Immature natural killer cell (primary cell): ENCODE results near the gene HES4. TPM values are rescaled to one million over a fixed set of nuclear protein-coding genes. Genes with fewer than 3 reads are reported as not detected.

Source experiments
- DNase-seq, 3 donors: peaks; one replicate each; pipeline ENCODE4 v3.0.0; 2022; ENCODE audit warnings: mixed read lengths in 1 of 3
- H3K27ac Mint-ChIP-seq, 6 donors: one replicate each; pipeline ENCODE4 v1.8.0; 2020; ENCODE audit warnings: mixed read lengths in 6 of 6, mild to moderate bottlenecking in 5 of 6, inconsistent platforms in 4 of 6, moderate library complexity in 3 of 6
- H3K27me3 Mint-ChIP-seq, 3 donors: one replicate each; pipeline ENCODE4 v1.8.0; 2020 to 2021; ENCODE audit warnings: low read depth in 3 of 3, mild to moderate bottlenecking in 3 of 3, mixed read lengths in 3 of 3, moderate library complexity in 3 of 3, inconsistent platforms in 1 of 3
- H3K36me3 Mint-ChIP-seq, 3 donors: one replicate each; pipeline ENCODE4 v1.8.0; 2020; ENCODE audit warnings: mixed read lengths in 3 of 3, inconsistent platforms in 2 of 3, mild to moderate bottlenecking in 2 of 3
- H3K4me1 Mint-ChIP-seq, 2 donors: one replicate each; pipeline ENCODE4 v1.8.0; 2020; ENCODE audit warnings: inconsistent platforms in 2 of 2, mild to moderate bottlenecking in 2 of 2, mixed read lengths in 2 of 2, moderate library complexity in 1 of 2
- H3K4me3 Mint-ChIP-seq, 5 donors: one replicate each; pipeline ENCODE4 v1.8.0; 2020; ENCODE audit warnings: mild to moderate bottlenecking in 5 of 5, mixed read lengths in 5 of 5, inconsistent platforms in 3 of 5, moderate library complexity in 3 of 5
- H3K9me3 Mint-ChIP-seq, 6 donors: one replicate each; pipeline ENCODE4 v1.8.0; 2020; ENCODE audit warnings: mild to moderate bottlenecking in 6 of 6, mixed read lengths in 6 of 6, inconsistent platforms in 4 of 6, moderate library complexity in 3 of 6
- polyA plus RNA-seq, 3 donors: library from polyadenylated mRNA; unstranded; fragments of 300-500 nt; fragmentation: Illumina TruSeq; gene quantifications; one replicate each; pipeline ENCODE4 v1.2.3, GENCODE V29; 2021

HES4 gene
- polyA plus RNA-seq, 3 donors from 2014 or later: 2.3 to 7.7 (median 2.4) TPM

DNA sequence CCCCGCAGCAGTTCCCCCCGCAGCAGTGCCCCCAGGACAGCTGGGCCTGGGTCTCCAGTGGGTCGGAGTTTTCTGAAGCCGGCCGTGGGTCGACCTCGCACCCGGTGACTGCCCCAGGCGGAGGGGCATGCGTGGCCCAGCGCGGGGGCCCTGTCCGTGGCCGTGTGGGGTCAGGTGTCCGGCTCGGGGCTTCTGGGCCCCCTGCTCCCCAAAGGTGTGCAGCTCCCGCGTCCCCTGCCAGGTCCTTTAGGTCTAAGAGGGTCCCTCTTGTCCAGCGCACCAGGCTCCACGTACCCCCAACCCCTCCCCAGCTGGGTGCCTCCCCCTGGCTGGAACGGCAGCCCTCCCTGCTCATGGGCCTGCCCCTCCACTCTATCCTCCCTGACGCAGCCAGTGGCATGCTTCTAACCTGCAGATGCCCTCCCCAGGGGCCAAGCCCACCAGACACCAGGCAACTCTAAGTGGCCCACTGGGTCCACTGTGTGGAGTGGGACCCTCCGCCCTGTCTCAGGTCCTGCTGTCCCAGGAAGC is 5.9 kb upstream of the HES4 start:
- H3K9me3 Mint-ChIP-seq: no peaks in the 10 kb centered on the region
- no peak for DNase-seq
- H3K27ac Mint-ChIP-seq: no peak overlapping the region
- H3K4me1 Mint-ChIP-seq: peaks cover 21 to 23% of the 10 kb centered on the region in 2 donors
- peak overlapping the region in 1 of 5 donors; percentile 18 for H3K4me3 Mint-ChIP-seq
- peaks cover 4 to 15% (median 13%) of the 10 kb centered on the region in 3 donors for H3K27me3 Mint-ChIP-seq
- peaks cover 0 to 4% (median 0%) of the 10 kb centered on the region in 3 donors for H3K36me3 Mint-ChIP-seq

- H3K27ac Mint-ChIP-seq: peak overlapping the region; percentile 6 to 67 (median 52)
- H3K9me3 Mint-ChIP-seq: peaks cover 0 to 2% (median 0%) of the 10 kb centered on the region in 6 donors
- DNase-seq: peak; percentile 35 to 41 (median 38)
- peaks cover 25% of the 10 kb centered on the region in 2 donors for H3K4me1 Mint-ChIP-seq
- H3K4me3 Mint-ChIP-seq: peak overlapping the region; percentile 27 to 75 (median 50)
- H3K27me3 Mint-ChIP-seq: peaks cover 8 to 19% (median 17%) of the 10 kb centered on the region in 3 donors
- peaks cover 0 to 4% (median 0%) of the 10 kb centered on the region in 3 donors for H3K36me3 Mint-ChIP-seq
Measured at GRCh38 chr1:1004780-1005697, 5.1 kb upstream of the HES4 start.

DNA sequence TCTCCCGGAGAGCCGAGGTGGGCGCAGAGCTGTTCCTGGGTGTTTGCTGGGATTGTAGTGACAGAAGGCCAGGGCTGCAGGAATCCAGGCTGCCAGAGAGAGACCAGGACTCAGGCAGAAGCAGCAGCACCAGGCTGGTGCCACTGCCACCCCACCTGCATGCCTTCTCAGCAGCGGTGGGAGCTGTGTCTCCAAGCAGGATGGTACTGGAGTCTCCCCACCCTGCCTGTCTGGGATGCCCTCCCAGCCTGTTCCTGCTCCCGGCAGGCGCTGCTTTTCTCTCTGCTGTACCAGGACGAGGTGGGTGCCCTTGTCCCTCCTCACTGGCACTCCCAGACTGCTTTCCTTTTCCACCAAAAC is 4.5 kb upstream of the HES4 start:
- Mint-ChIP-seq H3K4me3 (peak overlapping the region in 4 of 5 donors; percentile 27 to 75 (median 50)), H3K27ac (peak overlapping the region in 2 of 6 donors; percentile 59 to 67), H3K9me3 (peaks cover 0 to 2% (median 0%) of the 10 kb centered on the region in 6 donors), H3K4me1 (peaks cover 24 to 27% of the 10 kb centered on the region in 2 donors), H3K36me3 (peaks cover 0 to 4% (median 0%) of the 10 kb centered on the region in 3 donors), H3K27me3 (peaks cover 8 to 23% (median 17%) of the 10 kb centered on the region in 3 donors)
- no peak for DNase-seq

DNA sequence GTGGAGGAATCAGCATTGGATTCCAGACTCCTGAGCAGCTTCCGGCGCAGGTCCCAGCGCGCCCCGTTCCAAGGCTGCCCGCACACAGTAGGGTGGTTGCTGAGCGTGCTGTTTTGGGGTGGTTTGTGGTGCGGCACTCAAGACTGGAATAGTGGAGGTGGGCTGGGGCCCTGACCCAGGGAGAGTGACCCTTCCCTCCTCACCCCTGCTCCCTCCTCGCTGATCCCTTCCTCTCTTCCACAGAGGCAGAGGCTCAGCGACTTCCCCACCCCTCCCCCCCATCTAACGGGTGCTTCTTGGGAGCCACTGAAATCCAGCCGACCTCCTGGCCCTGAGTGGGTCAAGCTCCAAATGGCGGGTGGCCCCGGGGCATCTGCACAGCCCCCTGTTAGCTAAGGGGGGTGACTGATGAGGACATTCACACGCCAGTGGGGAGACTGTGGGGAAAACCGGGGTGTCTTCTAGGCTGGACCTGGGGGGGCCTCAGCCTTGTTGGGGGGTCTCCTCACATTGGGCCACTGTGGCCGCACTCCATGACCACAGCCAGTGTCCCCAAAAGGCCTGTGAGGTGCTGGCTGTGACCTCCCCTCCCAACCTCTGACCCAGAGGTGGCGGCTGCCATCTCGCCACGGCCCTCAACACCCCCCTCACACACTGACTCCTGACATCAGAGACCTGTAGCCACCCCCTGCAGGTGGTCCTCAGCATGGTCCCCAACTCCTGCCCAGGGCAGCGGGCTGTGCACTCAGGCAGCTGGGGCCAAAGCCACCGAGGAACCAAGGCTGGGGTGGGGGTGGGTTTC is 3.9 kb upstream of the HES4 start:
- DNase-seq: no peak
- H3K4me3 Mint-ChIP-seq: no peak overlapping the region
- H3K27me3 Mint-ChIP-seq: peaks cover 8 to 22% (median 17%) of the 10 kb centered on the region in 3 donors
- H3K36me3 Mint-ChIP-seq: peaks cover 0 to 4% (median 0%) of the 10 kb centered on the region in 3 donors
- H3K4me1 Mint-ChIP-seq: peaks cover 19 to 21% of the 10 kb centered on the region in 2 donors
- no peak overlapping the region for H3K27ac Mint-ChIP-seq
- H3K9me3 Mint-ChIP-seq: peaks cover 0 to 2% (median 0%) of the 10 kb centered on the region in 6 donors

GRCh38 chr1:1001057-1001783 is 1.3 kb upstream of the HES4 start:
- Mint-ChIP-seq H3K27me3 (peaks cover 9 to 24% (median 20%) of the 10 kb centered on the region in 3 donors), H3K9me3 (peaks cover 0 to 2% (median 0%) of the 10 kb centered on the region in 6 donors), H3K4me1 (peaks cover 16 to 17% of the 10 kb centered on the region in 2 donors), H3K36me3 (peaks cover 0 to 4% (median 0%) of the 10 kb centered on the region in 3 donors), H3K27ac (peak overlapping the region in 5 of 6 donors; percentile 89 to 94 (median 92)), H3K4me3 (peak overlapping the region; percentile 66 to 85 (median 77))
- no peak for DNase-seq

- DNase-seq: peak; percentile 75 to 77 (median 76)
- peaks cover 13 to 26% (median 20%) of the 10 kb centered on the region in 3 donors for H3K27me3 Mint-ChIP-seq
- H3K9me3 Mint-ChIP-seq: peaks cover 0 to 2% (median 0%) of the 10 kb centered on the region in 6 donors
- peak overlapping the region; percentile 66 to 85 (median 77) for H3K4me3 Mint-ChIP-seq
- H3K27ac Mint-ChIP-seq: peak overlapping the region in 5 of 6 donors; percentile 89 to 94 (median 92)
- peaks cover 0 to 4% (median 0%) of the 10 kb centered on the region in 3 donors for H3K36me3 Mint-ChIP-seq
- peaks cover 17 to 18% of the 10 kb centered on the region in 2 donors for H3K4me1 Mint-ChIP-seq
Measured at GRCh38 chr1:1000357-1001056, 610 bp upstream of the HES4 start.

GRCh38 chr1:998995-999724 is 737 bp downstream of the HES4 start:
- peak; percentile 37 to 54 (median 52) for DNase-seq
- Mint-ChIP-seq H3K4me1 (peaks cover 6 to 8% of the 10 kb centered on the region in 2 donors), H3K27ac (peak overlapping the region in 2 of 6 donors; percentile 32 to 36), H3K36me3 (no peaks in the 10 kb centered on the region), H3K9me3 (peaks cover 0 to 2% (median 0%) of the 10 kb centered on the region in 6 donors), H3K4me3 (peak overlapping the region in 4 of 5 donors; percentile 42 to 61 (median 45)), H3K27me3 (peaks cover 14 to 30% (median 18%) of the 10 kb centered on the region in 3 donors)

DNA sequence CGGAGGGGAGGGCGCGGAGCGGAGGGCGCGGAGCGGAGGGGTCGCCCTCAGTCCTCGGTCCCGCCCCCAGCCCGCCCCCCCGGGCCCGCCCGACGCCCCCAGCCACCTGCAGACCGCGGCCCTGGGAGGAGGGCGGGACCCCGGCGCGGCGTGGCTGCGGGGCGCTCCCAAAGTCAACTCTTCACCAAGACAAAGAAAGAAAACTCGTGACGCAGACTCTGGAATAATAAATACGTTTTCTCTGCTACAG is 1.2 kb downstream of the HES4 start:
- Mint-ChIP-seq H3K36me3 (no peaks in the 10 kb centered on the region), H3K4me3 (peak overlapping the region in 2 of 5 donors; percentile 17 to 25), H3K9me3 (peaks cover 0 to 2% (median 0%) of the 10 kb centered on the region in 6 donors), H3K4me1 (peaks cover 6 to 8% of the 10 kb centered on the region in 2 donors), H3K27ac (no peak overlapping the region), H3K27me3 (peaks cover 14 to 30% (median 18%) of the 10 kb centered on the region in 3 donors)
- no peak for DNase-seq

DNA sequence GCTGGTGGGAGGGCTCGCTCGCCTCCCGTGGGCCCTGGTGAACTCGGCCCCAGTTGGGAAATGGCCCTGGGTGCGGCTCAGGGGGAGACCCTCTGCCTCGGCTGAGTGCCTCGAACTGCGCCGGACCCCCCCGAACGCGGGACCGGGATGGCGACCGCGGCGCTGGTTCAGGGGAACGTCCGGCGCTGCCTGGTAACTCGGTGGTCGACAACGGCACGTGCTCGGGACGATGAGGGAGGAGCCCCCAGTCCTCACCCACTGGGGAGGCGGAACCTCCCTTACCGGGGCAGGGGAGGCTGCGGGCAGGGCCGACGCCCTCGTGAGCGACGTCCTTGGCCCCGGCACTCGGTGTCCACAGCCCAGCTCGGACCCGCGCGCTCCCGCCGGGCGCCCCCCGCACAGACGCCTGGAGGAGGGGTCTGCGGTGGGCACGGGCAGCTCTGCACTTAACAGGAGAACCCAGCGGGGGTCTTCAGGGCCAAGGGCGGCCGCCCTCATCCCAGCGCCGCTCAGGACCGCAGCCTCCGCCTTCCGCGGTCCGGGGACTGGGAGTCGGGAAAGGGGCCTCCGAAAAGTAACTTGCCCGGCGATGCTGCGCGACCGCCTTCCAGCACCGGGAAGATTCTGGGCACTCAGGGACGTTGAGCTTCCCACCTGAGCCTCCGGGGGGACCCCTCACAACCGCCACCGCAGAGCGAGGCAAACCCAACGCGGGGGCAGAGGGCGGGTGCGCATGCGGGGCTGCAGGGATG is 1.7 kb downstream of the HES4 start:
- H3K27ac Mint-ChIP-seq: no peak overlapping the region
- peaks cover 6 to 8% of the 10 kb centered on the region in 2 donors for H3K4me1 Mint-ChIP-seq
- DNase-seq: no peak
- H3K9me3 Mint-ChIP-seq: peaks cover 0 to 2% (median 0%) of the 10 kb centered on the region in 6 donors
- H3K4me3 Mint-ChIP-seq: peak overlapping the region in 1 of 5 donors; percentile 17
- H3K27me3 Mint-ChIP-seq: peaks cover 14 to 27% (median 19%) of the 10 kb centered on the region in 3 donors
- no peaks in the 10 kb centered on the region for H3K36me3 Mint-ChIP-seq

- Mint-ChIP-seq H3K4me3 (peak overlapping the region in 1 of 5 donors; percentile 13), H3K27me3 (peaks cover 15 to 26% (median 19%) of the 10 kb centered on the region in 3 donors), H3K27ac (no peak overlapping the region), H3K4me1 (peaks cover 6 to 7% of the 10 kb centered on the region in 2 donors), H3K36me3 (no peaks in the 10 kb centered on the region), H3K9me3 (peaks cover 0 to 3% (median 0%) of the 10 kb centered on the region in 6 donors)
- DNase-seq: no peak
Measured at GRCh38 chr1:997713-997992, 2.2 kb downstream of the HES4 start.

DNA sequence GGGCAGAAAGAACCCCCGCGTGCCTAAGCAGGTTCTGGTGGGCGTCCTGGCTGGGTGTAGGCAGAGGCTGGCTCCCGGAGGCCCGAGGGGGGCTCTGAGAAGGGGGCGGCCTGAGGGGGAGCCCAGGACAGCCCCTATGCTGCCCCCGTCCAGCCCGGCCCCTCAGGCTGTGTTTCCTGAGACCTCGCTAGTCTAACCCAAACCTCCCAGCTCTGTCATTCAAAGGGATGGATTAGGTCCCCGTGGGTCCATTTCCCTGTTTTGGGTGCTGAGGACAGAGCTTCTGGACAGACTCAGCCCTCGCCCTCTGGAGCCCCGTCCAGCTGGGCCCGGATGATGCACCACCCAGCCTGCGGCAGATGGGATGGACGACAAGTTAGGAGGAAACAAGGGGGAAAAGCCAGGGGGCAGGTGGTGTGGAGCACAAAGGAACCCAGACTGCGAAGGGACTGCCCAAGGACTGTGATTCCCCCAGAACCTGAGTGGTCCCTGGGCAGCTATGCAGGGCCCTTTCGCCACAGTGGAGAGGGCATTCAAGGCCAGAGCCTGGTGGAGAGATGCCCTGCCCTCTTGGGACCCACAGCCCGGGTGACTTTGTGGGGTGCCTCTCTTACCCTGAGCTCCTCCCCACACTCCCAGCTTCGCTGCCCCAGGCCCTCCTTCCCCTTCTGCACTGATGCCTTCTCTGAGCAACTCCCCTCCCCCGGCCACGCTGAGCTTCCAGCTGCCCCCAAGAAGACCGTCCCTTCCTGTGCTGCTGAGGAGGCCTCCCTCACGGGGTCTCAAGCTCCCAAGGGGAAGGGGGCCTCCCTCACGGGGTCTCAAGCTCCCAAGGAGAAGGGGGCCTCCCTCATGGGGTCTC is 2.8 kb downstream of the HES4 start:
- no peak for DNase-seq
- Mint-ChIP-seq H3K9me3 (peaks cover 0 to 5% (median 1%) of the 10 kb centered on the region in 6 donors), H3K27ac (peak overlapping the region in 2 of 6 donors; percentile 46 to 71), H3K27me3 (peaks cover 14 to 24% (median 19%) of the 10 kb centered on the region in 3 donors), H3K4me1 (peaks cover 6 to 7% of the 10 kb centered on the region in 2 donors), H3K36me3 (no peaks in the 10 kb centered on the region), H3K4me3 (peak overlapping the region in 2 of 5 donors; percentile 40 to 44)
